Raji (cell line): ENCODE measurements around the gene AKT2.

ENCODE experiments used
- POLR2A ChIP-seq: IDR thresholded peaks from 2 replicates; pipeline ENCODE4 v1.6.1; 2011; ENCODE audit warnings: low read depth, low read length, control low read depth; ENCODE audit not compliant: insufficient read depth

AKT2 gene

GRCh38 chr19:40266912-40267600, 18.1 kb downstream of the AKT2 start:
- no peak for TF ChIP-seq POLR2A

- no peak for TF ChIP-seq POLR2A
Measured at GRCh38 chr19:40266119-40266518, 19.0 kb downstream of the AKT2 start.

- no peak for TF ChIP-seq POLR2A
Measured at GRCh38 chr19:40265763-40266099, 19.4 kb downstream of the AKT2 start.

GRCh38 chr19:40265055-40265762, 19.9 kb downstream of the AKT2 start:
- TF ChIP-seq POLR2A, result no peak

- no peak for TF ChIP-seq POLR2A
Measured at GRCh38 chr19:40264314-40265054, 20.7 kb downstream of the AKT2 start.

- TF ChIP-seq POLR2A, result no peak
Measured at GRCh38 chr19:40263440-40264313, 21.5 kb downstream of the AKT2 start.

GRCh38 chr19:40262422-40262821, 22.7 kb downstream of the AKT2 start:
- no peak for TF ChIP-seq POLR2A

- TF ChIP-seq POLR2A, result no peak
Measured at GRCh38 chr19:40261631-40262030, 23.5 kb downstream of the AKT2 start.

GRCh38 chr19:40257096-40257517, 28.0 kb downstream of the AKT2 start:
- no peak for TF ChIP-seq POLR2A

GRCh38 chr19:40256512-40256911, 28.6 kb downstream of the AKT2 start:
- no peak for TF ChIP-seq POLR2A

- no peak for TF ChIP-seq POLR2A
Measured at GRCh38 chr19:40255619-40256166, 29.5 kb downstream of the AKT2 start.

GRCh38 chr19:40254714-40255418, 30.3 kb downstream of the AKT2 start:
- no peak for TF ChIP-seq POLR2A

GRCh38 chr19:40253611-40254092, 31.5 kb downstream of the AKT2 start:
- TF ChIP-seq POLR2A, result no peak

GRCh38 chr19:40252395-40252794, 32.8 kb downstream of the AKT2 start:
- TF ChIP-seq POLR2A, result no peak
